G401.6 (cell line): Measurements from ENCODE around the gene APBA2.

Experiments used
- FAIRE-seq: peaks from 2 replicates; lab custom pipeline; 2012; peaks lifted over from hg19 to GRCh38; lab: Jason Lieb, UNC

Gene APBA2

GRCh38 chr15:29061746-29062145 is 176.0 kb downstream of the APBA2 start:
- no peak for FAIRE-seq

- no peak for FAIRE-seq
Measured at GRCh38 chr15:29062179-29062591, 176.4 kb downstream of the APBA2 start.

GRCh38 chr15:29062626-29063025 is 176.9 kb downstream of the APBA2 start:
- no peak for FAIRE-seq

DNA sequence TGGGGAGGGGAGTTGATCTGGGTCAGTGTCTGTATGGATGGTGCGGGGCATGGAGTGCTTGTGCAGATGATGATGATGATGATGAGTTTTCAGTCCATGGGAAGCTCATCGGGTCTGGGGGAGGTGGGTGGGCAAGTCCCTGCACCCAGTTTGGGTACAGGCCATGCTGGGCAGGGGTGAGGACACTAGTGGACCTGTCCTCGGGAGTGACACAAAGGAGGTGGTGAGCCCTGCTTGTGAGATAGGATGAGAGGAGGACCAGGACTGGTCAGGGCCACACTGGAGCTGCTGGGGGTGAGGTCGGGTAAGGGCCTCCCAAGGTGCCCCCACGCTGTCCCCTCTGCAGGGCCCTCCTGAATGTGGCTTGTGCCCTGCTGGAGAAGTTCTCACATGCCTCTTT is 177.9 kb downstream of the APBA2 start:
- FAIRE-seq: no peak

DNA sequence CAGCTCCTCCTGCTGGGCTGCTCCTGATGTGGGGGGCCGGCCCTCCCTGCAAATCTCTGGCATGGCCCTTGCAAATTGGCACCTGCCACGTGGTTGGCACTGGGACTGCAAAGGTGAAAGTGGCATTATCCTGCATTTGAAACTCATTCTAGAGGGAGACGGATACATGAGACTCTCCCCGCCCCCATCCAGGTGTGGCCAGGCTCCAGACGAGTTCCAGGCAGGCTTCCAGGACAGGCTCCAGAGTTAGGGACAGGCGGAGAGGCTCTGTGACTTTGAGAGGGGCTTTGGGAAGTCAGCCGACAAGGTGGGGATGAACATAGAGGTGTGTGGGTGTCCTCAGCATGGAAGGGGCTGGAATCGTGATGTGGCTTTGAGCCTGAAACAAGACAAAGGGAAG is 178.5 kb downstream of the APBA2 start:
- no peak for FAIRE-seq

DNA sequence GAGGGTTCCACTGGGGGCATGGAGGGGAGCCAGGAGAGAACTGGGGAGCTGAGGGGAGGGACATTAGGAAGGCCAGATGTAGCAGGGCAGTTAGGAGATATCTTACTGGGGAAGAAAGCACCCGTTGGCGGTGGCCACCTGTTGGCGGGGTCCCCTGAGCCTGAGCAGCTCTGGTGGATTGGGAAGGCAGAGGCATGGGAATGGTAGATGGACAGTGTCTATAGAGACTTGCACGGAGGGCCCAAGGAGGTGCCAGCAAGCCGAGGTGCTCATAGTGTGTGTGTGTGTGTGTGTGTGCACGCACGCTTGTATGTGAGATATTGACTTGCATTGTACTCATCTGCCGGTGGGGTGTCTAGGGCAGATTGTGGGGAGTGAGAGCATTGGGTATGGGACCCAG is 179.0 kb downstream of the APBA2 start:
- FAIRE-seq: no peak

GRCh38 chr15:29065571-29065970 is 179.8 kb downstream of the APBA2 start:
- no peak for FAIRE-seq

GRCh38 chr15:29066310-29066709 is 180.5 kb downstream of the APBA2 start:
- no peak for FAIRE-seq

DNA sequence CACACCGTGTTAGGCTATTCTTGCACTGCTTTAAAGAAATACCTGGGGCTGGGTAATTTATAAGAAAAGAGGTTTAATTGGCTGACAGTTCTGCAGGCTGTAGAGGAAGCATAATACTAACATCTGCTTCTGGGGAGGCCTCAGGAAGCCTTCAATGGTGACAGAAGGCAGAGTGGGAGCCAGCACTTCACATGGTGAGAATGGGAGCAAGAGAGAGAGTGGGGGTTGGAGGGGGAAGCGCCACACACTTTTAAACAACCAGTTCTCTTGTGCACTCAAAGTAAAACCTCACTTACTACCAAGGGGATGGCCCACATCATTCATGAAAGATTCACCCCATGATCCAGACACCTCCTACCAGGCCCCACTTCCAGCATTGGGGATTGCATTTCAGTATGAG is 181.1 kb downstream of the APBA2 start:
- no peak for FAIRE-seq

- FAIRE-seq: no peak
Measured at GRCh38 chr15:29067949-29068348, 182.2 kb downstream of the APBA2 start.

DNA sequence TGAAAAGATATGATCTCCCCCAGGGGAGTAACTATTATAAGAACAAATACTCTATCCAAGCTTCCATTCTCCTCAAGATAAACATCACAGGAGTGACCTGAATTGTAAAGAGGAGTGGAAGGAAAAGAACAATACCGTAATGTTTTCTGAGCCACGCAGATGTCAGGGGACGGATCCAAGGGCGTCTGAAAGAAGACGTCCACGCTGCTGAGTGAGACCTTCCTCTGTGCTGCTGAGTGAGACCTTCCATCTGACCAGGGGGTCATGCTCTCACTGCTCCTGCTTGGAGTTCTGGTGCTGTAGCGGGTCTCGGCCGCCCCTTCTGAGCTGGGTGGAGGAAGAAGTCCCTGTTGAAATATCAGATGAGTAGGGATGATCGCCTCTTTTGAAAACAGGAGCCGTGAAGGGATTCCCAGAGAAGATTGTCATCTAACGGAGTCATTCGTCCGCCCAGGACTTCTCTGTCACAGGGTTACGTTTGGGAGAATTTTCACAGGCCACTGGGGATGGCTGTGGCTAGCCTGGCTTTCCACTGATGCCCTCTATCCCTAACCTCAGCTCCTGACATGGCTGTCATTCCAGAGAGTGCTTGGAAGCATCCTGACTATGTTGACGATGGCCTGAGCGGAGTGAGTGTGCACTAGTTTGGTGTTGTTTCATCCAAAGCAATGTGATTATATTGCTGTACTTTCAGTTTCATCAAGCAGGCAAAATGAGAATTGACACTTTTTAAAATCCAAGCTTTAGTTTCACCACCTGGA is 184.9 kb downstream of the APBA2 start:
- no peak for FAIRE-seq

DNA sequence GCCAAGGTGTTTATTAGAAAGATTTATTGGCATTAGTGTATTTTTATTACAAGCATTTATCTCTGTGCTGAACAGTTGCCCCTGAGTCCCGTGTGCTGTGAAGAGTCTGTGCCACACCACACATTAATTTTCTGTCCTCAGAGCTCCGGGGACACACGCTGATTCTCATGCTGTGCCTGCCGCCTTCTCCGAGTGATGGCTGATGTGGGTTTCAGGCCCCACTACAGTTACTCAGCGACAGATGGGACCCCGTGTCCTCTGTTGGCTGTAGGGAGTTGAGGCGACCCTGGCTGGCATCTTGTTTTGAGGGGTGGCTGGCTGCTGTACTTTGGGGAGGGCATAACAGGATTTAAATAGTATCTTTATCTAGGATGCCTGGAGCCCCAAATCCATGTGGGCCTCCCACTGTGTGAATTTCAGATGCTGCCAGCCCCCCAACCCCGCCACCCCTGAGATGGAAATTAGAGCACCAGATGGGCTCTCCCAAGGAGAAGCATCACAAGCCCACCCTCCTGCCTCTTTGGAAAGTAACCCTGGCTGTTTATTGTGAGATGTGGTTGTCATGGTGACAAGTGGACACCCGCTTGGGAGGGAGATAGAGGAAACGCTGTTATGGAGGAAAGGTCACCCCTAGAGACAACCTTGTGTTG is 185.6 kb downstream of the APBA2 start:
- no peak for FAIRE-seq

DNA sequence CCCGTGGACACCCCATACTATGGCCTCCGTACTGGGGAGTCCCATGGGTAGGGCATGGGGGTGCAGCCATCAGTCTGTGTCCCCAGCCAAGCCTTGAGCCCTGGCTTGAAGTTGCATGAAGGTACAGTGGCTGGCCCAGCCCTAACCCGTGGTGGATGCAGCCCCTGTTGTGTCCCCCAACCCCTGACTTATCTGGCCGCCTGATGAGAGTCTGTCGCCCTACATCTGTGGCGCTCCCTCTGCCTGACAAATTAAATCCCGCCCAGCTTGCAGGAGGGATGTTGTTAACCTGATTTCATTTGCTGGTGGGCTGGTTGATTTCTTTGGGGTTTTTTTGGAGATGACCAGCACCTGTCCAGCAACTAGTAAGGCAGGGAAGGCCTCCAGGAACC is 186.1 kb downstream of the APBA2 start:
- FAIRE-seq: no peak

- FAIRE-seq: no peak
Measured at GRCh38 chr15:29072444-29072843, 186.7 kb downstream of the APBA2 start.

GRCh38 chr15:29074045-29074444 is 188.3 kb downstream of the APBA2 start:
- FAIRE-seq: no peak

DNA sequence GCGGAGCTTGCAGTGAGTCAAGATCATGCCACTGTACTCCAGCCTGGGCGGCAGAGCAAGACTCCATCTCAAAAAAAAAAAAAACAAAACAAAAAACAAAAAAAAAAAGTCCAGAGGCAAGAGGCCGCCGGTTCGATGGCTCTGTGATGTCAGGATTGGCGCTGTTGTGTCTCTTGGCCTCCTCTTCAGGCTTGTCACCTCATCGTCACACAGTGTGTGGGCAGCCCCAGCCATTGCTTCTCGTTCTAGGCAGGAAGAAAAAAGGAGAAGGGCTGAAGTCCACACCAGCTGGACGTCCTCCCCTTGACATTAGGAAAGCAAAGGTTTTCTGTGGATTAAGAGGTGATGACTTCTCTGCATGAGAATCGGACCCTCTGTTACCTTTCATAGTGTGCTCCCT is 192.8 kb downstream of the APBA2 start:
- FAIRE-seq: no peak

- FAIRE-seq: no peak
Measured at GRCh38 chr15:29079479-29079878, 193.7 kb downstream of the APBA2 start.

- no peak for FAIRE-seq
Measured at GRCh38 chr15:29081781-29082180, 196.0 kb downstream of the APBA2 start.

DNA sequence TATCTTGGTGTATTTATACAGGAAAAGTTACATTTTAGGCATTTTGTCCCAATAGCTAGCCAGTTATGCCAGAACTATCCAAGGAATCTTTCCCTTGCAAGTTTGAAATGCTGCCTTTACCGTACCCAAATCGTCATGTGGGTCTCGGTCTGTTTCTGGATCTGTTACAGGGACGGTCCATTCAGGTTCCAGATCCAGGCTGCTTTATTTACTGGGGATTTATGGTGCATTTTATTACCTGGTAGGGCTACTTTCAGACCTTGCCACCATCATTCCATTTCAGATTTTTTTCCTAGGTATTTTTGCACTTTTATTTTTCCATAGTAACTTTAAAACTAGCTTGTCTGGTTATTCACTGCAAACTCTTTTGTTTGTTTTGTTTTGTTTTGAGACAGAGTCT is 197.4 kb downstream of the APBA2 start:
- no peak for FAIRE-seq

DNA sequence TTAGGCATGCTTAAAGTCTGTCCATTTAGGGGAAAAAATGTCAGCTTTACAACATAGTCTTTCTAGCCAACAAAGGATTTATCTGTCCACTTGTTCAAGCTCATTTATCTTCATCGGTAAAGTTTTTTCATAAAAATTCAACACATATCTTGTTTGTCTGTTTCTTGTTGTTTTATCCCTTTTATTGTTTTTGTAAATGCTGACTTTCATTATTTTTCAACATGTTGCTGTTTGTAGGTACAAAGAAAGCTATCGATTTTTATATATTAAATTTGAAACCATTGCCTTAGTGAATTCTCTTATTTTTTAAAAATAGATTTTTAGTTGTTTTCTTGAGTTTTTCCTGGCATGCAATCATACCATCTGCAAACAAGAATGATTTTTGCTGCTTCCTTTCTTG is 198.1 kb downstream of the APBA2 start:
- no peak for FAIRE-seq

DNA sequence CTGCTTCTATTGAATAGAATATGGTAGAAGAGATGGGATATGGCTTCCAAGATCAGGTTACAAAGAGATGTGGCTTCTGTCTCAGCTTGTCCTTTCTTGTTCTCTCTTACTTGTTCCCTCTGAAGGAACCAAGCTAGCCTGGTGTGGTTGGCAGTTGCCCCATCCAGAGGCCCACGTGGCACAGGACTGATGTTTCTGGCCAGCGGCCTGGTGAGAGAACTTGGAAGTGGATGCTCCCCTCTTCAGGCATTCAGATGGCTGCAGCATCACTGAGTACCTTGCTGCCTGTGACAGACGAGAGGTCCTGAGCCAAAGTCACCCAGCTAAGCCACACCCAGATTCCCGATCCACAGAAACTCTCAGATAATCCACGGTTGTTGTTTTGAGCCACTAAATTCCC is 200.2 kb downstream of the APBA2 start:
- FAIRE-seq: no peak

DNA sequence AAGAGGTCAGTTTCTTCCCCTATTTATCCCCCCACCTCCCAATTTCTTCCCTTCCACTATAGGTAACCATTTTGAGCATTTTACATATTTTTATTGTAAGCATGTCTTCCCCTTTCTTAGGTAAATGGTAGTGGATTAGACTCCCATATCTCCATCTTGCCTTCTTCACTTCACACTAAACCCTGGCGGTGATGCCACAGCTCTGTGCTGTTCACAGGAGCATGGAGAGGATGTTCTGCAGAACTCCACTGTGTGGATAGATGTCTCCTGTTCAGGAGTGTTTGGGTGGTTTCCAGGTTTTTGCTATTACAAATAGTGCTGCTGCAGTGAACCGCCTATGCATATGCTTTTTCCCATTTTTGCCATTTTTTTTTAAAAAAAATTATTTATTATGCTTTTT is 201.1 kb downstream of the APBA2 start:
- FAIRE-seq: no peak

- no peak for FAIRE-seq
Measured at GRCh38 chr15:29087521-29088285, 201.9 kb downstream of the APBA2 start.
